Measurements from ENCODE around the gene STK16. TPM values are rescaled to one million over a fixed set of nuclear protein-coding genes. Genes with fewer than 3 reads are reported as not detected.

The STK16 gene
- total and polyA plus RNA-seq, 4 donors = 5.8 to 44.3 (median 23.7) TPM

DNA sequence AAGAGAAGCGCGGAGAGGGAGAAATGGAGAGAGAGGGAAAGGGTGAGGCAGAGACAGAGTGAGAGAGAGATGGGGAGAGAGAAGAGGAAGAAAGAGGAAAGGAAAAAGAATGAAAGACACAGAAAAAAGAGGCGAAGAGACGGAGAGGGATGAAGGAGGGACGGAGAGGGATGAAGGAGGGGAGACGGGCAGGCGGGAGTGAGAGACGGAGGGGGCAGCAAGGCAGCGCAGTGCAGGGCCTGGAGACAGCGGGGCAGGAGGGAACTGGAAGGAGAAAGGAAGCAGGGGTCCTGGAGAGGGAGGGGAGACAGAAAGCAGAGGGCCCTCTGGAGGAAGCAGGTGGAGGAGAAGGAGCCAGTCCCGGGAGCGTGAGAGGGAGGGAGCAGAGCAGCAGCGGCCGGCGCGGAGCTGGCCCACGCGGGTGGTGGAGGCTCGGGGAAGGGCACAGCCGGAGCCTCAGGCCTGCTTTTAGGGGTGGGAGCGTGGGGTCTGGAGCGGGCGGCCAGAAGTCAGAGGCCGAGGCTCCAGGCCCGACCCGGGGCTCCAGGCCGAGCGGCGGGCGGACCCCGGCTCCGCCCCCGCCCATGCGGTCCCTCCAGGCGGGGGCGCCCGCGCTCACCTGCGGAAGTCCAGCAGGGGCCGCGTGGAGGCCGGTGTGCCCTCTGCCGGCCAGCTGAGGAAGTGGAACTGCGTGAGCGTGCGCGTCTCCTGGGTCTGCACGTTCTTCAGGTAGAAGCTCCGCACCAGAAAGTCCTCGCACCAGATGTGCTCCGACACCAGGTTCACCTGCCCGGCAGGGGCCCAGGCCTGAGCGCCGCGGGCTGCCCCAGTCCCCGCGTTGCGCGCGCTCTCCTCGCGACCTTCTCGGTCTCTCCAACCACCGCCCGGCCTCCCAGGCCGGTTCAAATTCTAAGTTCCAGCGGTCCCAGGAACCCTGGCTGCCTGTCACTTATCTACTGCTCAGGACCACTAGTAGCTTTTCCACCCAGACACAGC is 49.4 kb downstream of the STK16 start:
- Histone ChIP-seq H3K9ac (ENCODE audit: low read depth in 1 of 2, low read length in 2 of 2) (peak overlapping the region in 1 of 2 donors; percentile 50), H3K4me1 (ENCODE audit: control insufficient read depth in 4 of 4, insufficient read depth in 4 of 4, low read length in 3 of 4) (peaks cover 0 to 8% (median 5%) of the 10 kb centered on the region in 4 donors), H3K27me3 (ENCODE audit: control insufficient read depth in 4 of 4, insufficient read depth in 4 of 4, low read length in 3 of 4) (no peaks in the 10 kb centered on the region), H3K9me3 (ENCODE audit: control insufficient read depth in 4 of 4, low read length in 3 of 4) (no peaks in the 10 kb centered on the region), H3K4me3 (ENCODE audit: low read depth in 1 of 3, low read length in 3 of 3) (peak overlapping the region; percentile 28 to 66 (median 57)), H3K36me3 (ENCODE audit: control insufficient read depth in 4 of 4, insufficient read depth in 3 of 4, low read depth in 1 of 4, low read length in 3 of 4) (no peaks in the 10 kb centered on the region), H3K27ac (ENCODE audit: low read depth in 1 of 2, low read length in 2 of 2) (peak overlapping the region in 1 of 2 donors; percentile 39)
- WGBS = 11% methylated on average over 67 of the region's 67 CpGs
- DNase-seq (ENCODE audit: low spot score) = peak; percentile 94
- TF ChIP-seq FOXA1 (IDR thresholded peaks at IDR 0.05) (no peak), RXRA (IDR thresholded peaks at IDR 0.05) (no peak), SP1 (IDR thresholded peaks at IDR 0.05) (peak; percentile 21), RAD21 (IDR thresholded peaks at IDR 0.05) (peak; percentile 72 to 82), EGR1 (IDR thresholded peaks at IDR 0.05; ENCODE audit: low read depth in 2 of 2) (peak; percentile 46 to 54), JUND (IDR thresholded peaks at IDR 0.05) (no peak)
- TF ChIP-seq, protein P1, sequence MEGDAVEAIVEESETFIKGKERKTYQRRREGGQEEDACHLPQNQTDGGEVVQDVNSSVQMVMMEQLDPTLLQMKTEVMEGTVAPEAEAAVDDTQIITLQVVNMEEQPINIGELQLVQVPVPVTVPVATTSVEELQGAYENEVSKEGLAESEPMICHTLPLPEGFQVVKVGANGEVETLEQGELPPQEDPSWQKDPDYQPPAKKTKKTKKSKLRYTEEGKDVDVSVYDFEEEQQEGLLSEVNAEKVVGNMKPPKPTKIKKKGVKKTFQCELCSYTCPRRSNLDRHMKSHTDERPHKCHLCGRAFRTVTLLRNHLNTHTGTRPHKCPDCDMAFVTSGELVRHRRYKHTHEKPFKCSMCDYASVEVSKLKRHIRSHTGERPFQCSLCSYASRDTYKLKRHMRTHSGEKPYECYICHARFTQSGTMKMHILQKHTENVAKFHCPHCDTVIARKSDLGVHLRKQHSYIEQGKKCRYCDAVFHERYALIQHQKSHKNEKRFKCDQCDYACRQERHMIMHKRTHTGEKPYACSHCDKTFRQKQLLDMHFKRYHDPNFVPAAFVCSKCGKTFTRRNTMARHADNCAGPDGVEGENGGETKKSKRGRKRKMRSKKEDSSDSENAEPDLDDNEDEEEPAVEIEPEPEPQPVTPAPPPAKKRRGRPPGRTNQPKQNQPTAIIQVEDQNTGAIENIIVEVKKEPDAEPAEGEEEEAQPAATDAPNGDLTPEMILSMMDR (IDR thresholded peaks at IDR 0.05; ENCODE audit: low read depth, low read length, missing input control) = peak; percentile 98
- TF ChIP-seq, protein P2, sequence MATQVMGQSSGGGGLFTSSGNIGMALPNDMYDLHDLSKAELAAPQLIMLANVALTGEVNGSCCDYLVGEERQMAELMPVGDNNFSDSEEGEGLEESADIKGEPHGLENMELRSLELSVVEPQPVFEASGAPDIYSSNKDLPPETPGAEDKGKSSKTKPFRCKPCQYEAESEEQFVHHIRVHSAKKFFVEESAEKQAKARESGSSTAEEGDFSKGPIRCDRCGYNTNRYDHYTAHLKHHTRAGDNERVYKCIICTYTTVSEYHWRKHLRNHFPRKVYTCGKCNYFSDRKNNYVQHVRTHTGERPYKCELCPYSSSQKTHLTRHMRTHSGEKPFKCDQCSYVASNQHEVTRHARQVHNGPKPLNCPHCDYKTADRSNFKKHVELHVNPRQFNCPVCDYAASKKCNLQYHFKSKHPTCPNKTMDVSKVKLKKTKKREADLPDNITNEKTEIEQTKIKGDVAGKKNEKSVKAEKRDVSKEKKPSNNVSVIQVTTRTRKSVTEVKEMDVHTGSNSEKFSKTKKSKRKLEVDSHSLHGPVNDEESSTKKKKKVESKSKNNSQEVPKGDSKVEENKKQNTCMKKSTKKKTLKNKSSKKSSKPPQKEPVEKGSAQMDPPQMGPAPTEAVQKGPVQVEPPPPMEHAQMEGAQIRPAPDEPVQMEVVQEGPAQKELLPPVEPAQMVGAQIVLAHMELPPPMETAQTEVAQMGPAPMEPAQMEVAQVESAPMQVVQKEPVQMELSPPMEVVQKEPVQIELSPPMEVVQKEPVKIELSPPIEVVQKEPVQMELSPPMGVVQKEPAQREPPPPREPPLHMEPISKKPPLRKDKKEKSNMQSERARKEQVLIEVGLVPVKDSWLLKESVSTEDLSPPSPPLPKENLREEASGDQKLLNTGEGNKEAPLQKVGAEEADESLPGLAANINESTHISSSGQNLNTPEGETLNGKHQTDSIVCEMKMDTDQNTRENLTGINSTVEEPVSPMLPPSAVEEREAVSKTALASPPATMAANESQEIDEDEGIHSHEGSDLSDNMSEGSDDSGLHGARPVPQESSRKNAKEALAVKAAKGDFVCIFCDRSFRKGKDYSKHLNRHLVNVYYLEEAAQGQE (IDR thresholded peaks at IDR 0.05) = peak; percentile 41

DNA sequence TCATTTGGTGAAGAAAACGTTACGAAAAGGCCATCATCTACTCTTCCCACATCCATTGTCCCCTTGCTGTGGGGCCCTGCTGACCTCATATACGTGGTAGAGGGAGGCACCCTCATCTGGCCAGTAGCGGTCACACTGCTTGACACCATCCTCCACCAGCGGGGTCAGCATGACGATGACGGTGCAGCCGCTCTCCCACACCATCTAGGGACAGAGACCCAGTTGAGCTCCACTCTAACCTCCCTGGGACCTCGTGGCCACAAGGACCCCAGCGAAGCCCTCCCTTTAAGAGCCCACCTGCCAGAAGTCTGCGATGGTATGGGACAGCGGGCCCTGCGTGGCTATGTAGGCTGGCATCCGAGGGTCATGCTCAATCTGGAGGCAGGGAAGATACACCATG is 50.9 kb downstream of the STK16 start:
- Histone ChIP-seq H3K4me3 (ENCODE audit: low read depth in 1 of 3, low read length in 3 of 3) (no peak overlapping the region), H3K9ac (ENCODE audit: low read depth in 1 of 2, low read length in 2 of 2) (no peak overlapping the region), H3K27ac (ENCODE audit: low read depth in 1 of 2, low read length in 2 of 2) (no peak overlapping the region), H3K27me3 (ENCODE audit: control insufficient read depth in 4 of 4, insufficient read depth in 4 of 4, low read length in 3 of 4) (no peaks in the 10 kb centered on the region), H3K36me3 (ENCODE audit: control insufficient read depth in 4 of 4, insufficient read depth in 3 of 4, low read depth in 1 of 4, low read length in 3 of 4) (no peaks in the 10 kb centered on the region), H3K9me3 (ENCODE audit: control insufficient read depth in 4 of 4, low read length in 3 of 4) (no peaks in the 10 kb centered on the region), H3K4me1 (ENCODE audit: control insufficient read depth in 4 of 4, insufficient read depth in 4 of 4, low read length in 3 of 4) (peaks cover 0 to 8% (median 5%) of the 10 kb centered on the region in 4 donors)
- peak; percentile 34 for DNase-seq (ENCODE audit: low spot score)
- WGBS = 87% methylated on average over 14 of the region's 14 CpGs
- TF ChIP-seq YY1 (IDR thresholded peaks at IDR 0.05) (no peak), SP1 (IDR thresholded peaks at IDR 0.05) (no peak), FOXA2 (IDR thresholded peaks at IDR 0.05) (no peak), GABPA (IDR thresholded peaks at IDR 0.05 in 1 of 2, conservative IDR thresholded peaks at IDR 0.05 in 1 of 2) (no peak), HNF4A (conservative IDR thresholded peaks at IDR 0.05) (no peak), RXRA (IDR thresholded peaks at IDR 0.05) (no peak), FOXA1 (IDR thresholded peaks at IDR 0.05) (no peak), RAD21 (IDR thresholded peaks at IDR 0.05) (no peak), HNF4G (IDR thresholded peaks at IDR 0.05) (no peak), TAF1 (conservative IDR thresholded peaks at IDR 0.05) (no peak), JUND (IDR thresholded peaks at IDR 0.05) (no peak), EGR1 (IDR thresholded peaks at IDR 0.05; ENCODE audit: low read depth in 2 of 2) (no peak)
- TF ChIP-seq, protein P3, sequence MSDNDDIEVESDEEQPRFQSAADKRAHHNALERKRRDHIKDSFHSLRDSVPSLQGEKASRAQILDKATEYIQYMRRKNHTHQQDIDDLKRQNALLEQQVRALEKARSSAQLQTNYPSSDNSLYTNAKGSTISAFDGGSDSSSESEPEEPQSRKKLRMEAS (IDR thresholded peaks at IDR 0.05) = no peak
- TF ChIP-seq, protein P2 (IDR thresholded peaks at IDR 0.05) = no peak
- TF ChIP-seq, protein P4, sequence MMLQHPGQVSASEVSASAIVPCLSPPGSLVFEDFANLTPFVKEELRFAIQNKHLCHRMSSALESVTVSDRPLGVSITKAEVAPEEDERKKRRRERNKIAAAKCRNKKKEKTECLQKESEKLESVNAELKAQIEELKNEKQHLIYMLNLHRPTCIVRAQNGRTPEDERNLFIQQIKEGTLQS (IDR thresholded peaks at IDR 0.05) = no peak
- TF ChIP-seq, protein P1 (IDR thresholded peaks at IDR 0.05; ENCODE audit: low read depth, low read length, missing input control) = no peak

Data from liver (tissue), 9 donors.